Bronchial epithelial cell (primary cell): ENCODE measurements around the gene FAM168A. TPM values are rescaled to one million over a fixed set of nuclear protein-coding genes. Genes with fewer than 3 reads are reported as not detected.
"Not testable (repeated sequence)": the region's sequence is repeated elsewhere in the genome, so short reads cannot be mapped to it uniquely, and the experiment has no call there.

Source experiments
- DNase-seq: peaks from one replicate; pipeline ENCODE4 v3.0.0-alpha.2; 2010; ENCODE audit warnings: low read depth
- FAIRE-seq: peaks from 2 replicates; lab custom pipeline; 2011; peaks lifted over from hg19 to GRCh38; lab: Jason Lieb, UNC
- H3K27me3 ChIP-seq: 2 replicates; pipeline ENCODE4 v1.5.1; 2011; ENCODE audit warnings: low read length; ENCODE audit not compliant: control insufficient read depth, insufficient read depth
- H3K36me3 ChIP-seq: 2 replicates; pipeline ENCODE4 v1.5.1; 2011; ENCODE audit warnings: low read length; ENCODE audit not compliant: control insufficient read depth, insufficient read depth
- H3K4me3 ChIP-seq: 2 replicates; pipeline ENCODE4 v1.5.1; 2011; ENCODE audit warnings: mild to moderate bottlenecking, low read depth, low read length, control low read depth
- CTCF ChIP-seq: IDR thresholded peaks from 2 replicates; pipeline ENCODE4 v1.5.1; 2011; ENCODE audit warnings: mild to moderate bottlenecking, moderate library complexity, low read length, control low read depth, inconsistent platforms; ENCODE audit not compliant: insufficient read depth, severe bottlenecking
- total RNA-seq: library from RNA; depleted of rRNA; stranded (reverse); fragments of >200 nt; gene quantifications from 2 replicates; pipeline ENCODE4 v1.2.1, GENCODE V29; 2014

FAM168A gene
- total RNA-seq, 1 donor from 2014 or later: 4.7 TPM

GRCh38 chr11:73591743-73592142, 6.2 kb downstream of the FAM168A start:
- DNase-seq: no peak
- H3K27me3 ChIP-seq: no peaks in the 10 kb centered on the region

GRCh38 chr11:73590991-73591390, 6.9 kb downstream of the FAM168A start:
- Histone ChIP-seq H3K4me3 (no peak overlapping the region), H3K27me3 (no peaks in the 10 kb centered on the region), H3K36me3 (no peaks in the 10 kb centered on the region)
- TF ChIP-seq CTCF: no peak
- no peak for FAIRE-seq
- DNase-seq: no peak

More at GRCh38 chr11:73591743-73592142, 6.2 kb downstream of the FAM168A start:
- no peak for TF ChIP-seq CTCF
- FAIRE-seq: no peak
- H3K4me3 ChIP-seq: no peak overlapping the region
- no peaks in the 10 kb centered on the region for H3K36me3 ChIP-seq

GRCh38 chr11:73586791-73587190, 11.1 kb downstream of the FAM168A start:
- TF ChIP-seq CTCF: no peak
- Histone ChIP-seq H3K27me3 (no peaks in the 10 kb centered on the region), H3K4me3 (no peak overlapping the region), H3K36me3 (no peaks in the 10 kb centered on the region)
- DNase-seq (no peak), FAIRE-seq (no peak)

GRCh38 chr11:73585834-73586575, 11.9 kb downstream of the FAM168A start:
- no peak for TF ChIP-seq CTCF
- H3K36me3 ChIP-seq: no peaks in the 10 kb centered on the region
- FAIRE-seq (no peak), DNase-seq (peak; percentile 79)
- no peaks in the 10 kb centered on the region for H3K27me3 ChIP-seq
- H3K4me3 ChIP-seq: no peak overlapping the region

GRCh38 chr11:73584831-73585230, 13.1 kb downstream of the FAM168A start:
- FAIRE-seq (no peak), DNase-seq (no peak)
- no peak for TF ChIP-seq CTCF

GRCh38 chr11:73582653-73583052, 15.3 kb downstream of the FAM168A start:
- H3K4me3 ChIP-seq: no peak overlapping the region
- no peak for FAIRE-seq
- no peaks in the 10 kb centered on the region for H3K27me3 ChIP-seq
- H3K36me3 ChIP-seq: no peaks in the 10 kb centered on the region
- no peak for DNase-seq
- no peak for TF ChIP-seq CTCF

More at GRCh38 chr11:73584831-73585230, 13.1 kb downstream of the FAM168A start:
- Histone ChIP-seq H3K36me3 (no peaks in the 10 kb centered on the region), H3K4me3 (no peak overlapping the region), H3K27me3 (no peaks in the 10 kb centered on the region)

GRCh38 chr11:73580749-73581148, 17.2 kb downstream of the FAM168A start:
- not testable (repeated sequence) for H3K36me3 ChIP-seq, H3K27me3 ChIP-seq, FAIRE-seq, DNase-seq, H3K4me3 ChIP-seq
